ENCODE data around the gene GGACT. TPM values are rescaled to one million over a fixed set of nuclear protein-coding genes. Genes with fewer than 3 reads are reported as not detected.

Gene GGACT
- total and polyA plus RNA-seq, 2 experiments from 2014 or later: 0.24 to 1.0 TPM

DNA sequence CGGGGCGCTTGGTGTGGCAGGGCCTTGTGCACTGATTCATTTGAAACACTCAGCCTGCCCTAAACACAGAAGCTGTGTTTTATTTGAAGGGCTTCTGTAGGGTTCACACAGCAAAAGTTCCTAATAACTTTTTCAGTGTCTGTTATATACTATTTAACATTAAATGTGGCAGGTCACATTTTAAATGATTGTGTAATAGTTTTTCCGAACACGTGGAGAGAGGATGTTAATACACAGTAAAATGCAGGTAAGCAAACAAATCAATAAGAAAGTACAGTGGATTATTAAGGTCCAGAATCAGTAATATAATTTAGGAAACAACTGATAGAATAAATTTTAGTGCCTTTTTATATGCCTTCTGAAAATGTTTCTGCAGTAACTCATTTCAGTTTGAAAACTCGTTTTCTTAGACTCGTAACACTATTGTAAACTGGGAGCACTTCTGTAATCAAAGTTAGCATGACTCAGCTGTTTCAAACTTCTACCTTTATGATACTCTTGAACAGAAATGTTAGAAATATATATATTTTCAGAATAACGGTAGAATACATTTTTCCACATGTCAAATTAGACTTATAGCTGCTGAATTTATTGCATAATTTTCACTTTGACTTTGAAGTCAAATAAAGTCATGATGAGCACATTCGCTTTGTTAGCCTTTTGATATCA, 70.1 kb downstream of the GGACT start:
- Mint-ChIP-seq H3K36me3 (ENCODE audit: low read depth) (no peaks in the 10 kb centered on the region), H3K4me1 (peaks cover 71% of the 10 kb centered on the region), H3K27me3 (ENCODE audit: insufficient read depth, low read depth, poor library complexity) (peaks cover 2% of the 10 kb centered on the region), H3K27ac (peak overlapping the region; percentile 85), H3K4me3 (no peak overlapping the region), H3K9me3 (no peaks in the 10 kb centered on the region)
- no peak overlapping the region for H3K4me2 ChIP-seq
- DNase-seq (ENCODE audit: low spot score): no peak
- H3K79me2 ChIP-seq (replicated peaks; ENCODE audit: insufficient read depth): no peaks in the 10 kb centered on the region
- no peak overlapping the region for H3K27ac ChIP-seq (ENCODE audit: low read depth)
- H3K9me2 ChIP-seq (ENCODE audit: insufficient read depth): no peaks in the 10 kb centered on the region
- ATAC-seq: no peak
- H4K20me1 ChIP-seq (replicated peaks; ENCODE audit: insufficient read depth): no peaks in the 10 kb centered on the region
- H2AFZ ChIP-seq: no peak overlapping the region
- TF ChIP-seq, protein P1, sequence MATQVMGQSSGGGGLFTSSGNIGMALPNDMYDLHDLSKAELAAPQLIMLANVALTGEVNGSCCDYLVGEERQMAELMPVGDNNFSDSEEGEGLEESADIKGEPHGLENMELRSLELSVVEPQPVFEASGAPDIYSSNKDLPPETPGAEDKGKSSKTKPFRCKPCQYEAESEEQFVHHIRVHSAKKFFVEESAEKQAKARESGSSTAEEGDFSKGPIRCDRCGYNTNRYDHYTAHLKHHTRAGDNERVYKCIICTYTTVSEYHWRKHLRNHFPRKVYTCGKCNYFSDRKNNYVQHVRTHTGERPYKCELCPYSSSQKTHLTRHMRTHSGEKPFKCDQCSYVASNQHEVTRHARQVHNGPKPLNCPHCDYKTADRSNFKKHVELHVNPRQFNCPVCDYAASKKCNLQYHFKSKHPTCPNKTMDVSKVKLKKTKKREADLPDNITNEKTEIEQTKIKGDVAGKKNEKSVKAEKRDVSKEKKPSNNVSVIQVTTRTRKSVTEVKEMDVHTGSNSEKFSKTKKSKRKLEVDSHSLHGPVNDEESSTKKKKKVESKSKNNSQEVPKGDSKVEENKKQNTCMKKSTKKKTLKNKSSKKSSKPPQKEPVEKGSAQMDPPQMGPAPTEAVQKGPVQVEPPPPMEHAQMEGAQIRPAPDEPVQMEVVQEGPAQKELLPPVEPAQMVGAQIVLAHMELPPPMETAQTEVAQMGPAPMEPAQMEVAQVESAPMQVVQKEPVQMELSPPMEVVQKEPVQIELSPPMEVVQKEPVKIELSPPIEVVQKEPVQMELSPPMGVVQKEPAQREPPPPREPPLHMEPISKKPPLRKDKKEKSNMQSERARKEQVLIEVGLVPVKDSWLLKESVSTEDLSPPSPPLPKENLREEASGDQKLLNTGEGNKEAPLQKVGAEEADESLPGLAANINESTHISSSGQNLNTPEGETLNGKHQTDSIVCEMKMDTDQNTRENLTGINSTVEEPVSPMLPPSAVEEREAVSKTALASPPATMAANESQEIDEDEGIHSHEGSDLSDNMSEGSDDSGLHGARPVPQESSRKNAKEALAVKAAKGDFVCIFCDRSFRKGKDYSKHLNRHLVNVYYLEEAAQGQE (IDR thresholded peaks at IDR 0.05; ENCODE audit: unreplicated experiment): no peak
- TF ChIP-seq ZNF331 (CRISPR knock-in tag; IDR thresholded peaks at IDR 0.05; ENCODE audit: low read depth) (no peak), ZNF114 (CRISPR knock-in tag; IDR thresholded peaks at IDR 0.05) (no peak), POLR2AphosphoS5 (IDR thresholded peaks at IDR 0.05; ENCODE audit: low read depth) (no peak), EZH2phosphoT487 (IDR thresholded peaks at IDR 0.05; ENCODE audit: unreplicated experiment) (no peak), CREB1 (CRISPR knock-in tag; IDR thresholded peaks at IDR 0.05; ENCODE audit: low read depth) (no peak), ZNF462 (CRISPR knock-in tag; IDR thresholded peaks at IDR 0.05) (no peak), STAT1 (IDR thresholded peaks at IDR 0.05; ENCODE audit: unreplicated experiment) (no peak), JUNB (IDR thresholded peaks at IDR 0.05; ENCODE audit: unreplicated experiment) (no peak)
- TF ChIP-seq, protein P2, sequence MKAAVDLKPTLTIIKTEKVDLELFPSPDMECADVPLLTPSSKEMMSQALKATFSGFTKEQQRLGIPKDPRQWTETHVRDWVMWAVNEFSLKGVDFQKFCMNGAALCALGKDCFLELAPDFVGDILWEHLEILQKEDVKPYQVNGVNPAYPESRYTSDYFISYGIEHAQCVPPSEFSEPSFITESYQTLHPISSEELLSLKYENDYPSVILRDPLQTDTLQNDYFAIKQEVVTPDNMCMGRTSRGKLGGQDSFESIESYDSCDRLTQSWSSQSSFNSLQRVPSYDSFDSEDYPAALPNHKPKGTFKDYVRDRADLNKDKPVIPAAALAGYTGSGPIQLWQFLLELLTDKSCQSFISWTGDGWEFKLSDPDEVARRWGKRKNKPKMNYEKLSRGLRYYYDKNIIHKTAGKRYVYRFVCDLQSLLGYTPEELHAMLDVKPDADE (IDR thresholded peaks at IDR 0.05): no peak
- no peak overlapping the region for H3K4me3 ChIP-seq
- no peaks in the 10 kb centered on the region for H3K27me3 ChIP-seq (ENCODE audit: insufficient read depth)
- H3K36me3 ChIP-seq (ENCODE audit: insufficient read depth): no peaks in the 10 kb centered on the region
- H3K4me1 ChIP-seq (ENCODE audit: insufficient read depth): peaks cover 51% of the 10 kb centered on the region
- peaks cover 2% of the 10 kb centered on the region; the same call in 1 of the 2 replicates for H3F3A ChIP-seq (replicated peaks; ENCODE audit: low read depth)

Measured in GM23338 (cell line).